KMS-11 (cell line): ENCODE measurements around the gene MCTP2.

Experiments
- H2AFZ ChIP-seq: fragments of 200-600 bp; sonication (generic); 2 replicates; pipeline ENCODE4 v1.6.1; 2016; ENCODE audit warnings: antibody characterized with exemption, mixed run types, low read depth
- H3K27ac ChIP-seq: fragments of 200-600 bp; sonication (generic); 2 replicates; pipeline ENCODE4 v1.6.1; 2016; ENCODE audit warnings: mild to moderate bottlenecking, mixed run types
- H3K27me3 ChIP-seq: fragments of 200-600 bp; sonication (generic); 2 replicates; pipeline ENCODE4 v1.6.1; 2017; ENCODE audit warnings: mild to moderate bottlenecking, low read depth, mixed run types, moderate library complexity; ENCODE audit not compliant: insufficient read depth
- H3K36me3 ChIP-seq: fragments of 200-600 bp; sonication (generic); 2 replicates; pipeline ENCODE4 v1.6.1; 2017; ENCODE audit warnings: mild to moderate bottlenecking, mixed run types; ENCODE audit not compliant: insufficient read depth
- H3K4me1 ChIP-seq: fragments of 200-600 bp; sonication (generic); 2 replicates; pipeline ENCODE4 v1.6.1; 2016; ENCODE audit warnings: mild to moderate bottlenecking, low read depth, mixed run types; ENCODE audit not compliant: poor library complexity, severe bottlenecking
- H3K4me2 ChIP-seq: fragments of 200-600 bp; sonication (generic); 2 replicates; pipeline ENCODE4 v1.7.0; 2016; ENCODE audit warnings: mild to moderate bottlenecking, mixed run types
- H3K4me3 ChIP-seq: fragments of 200-600 bp; sonication (generic); IDR thresholded peaks from 2 replicates; pipeline ENCODE4 v1.6.1; 2017; ENCODE audit warnings: low read depth, low read length, mixed read lengths; ENCODE audit not compliant: insufficient read depth
- H3K79me2 ChIP-seq: fragments of 200-600 bp; sonication (generic); 2 replicates; pipeline ENCODE4 v1.6.1; 2016; ENCODE audit warnings: low read depth, mixed run types; ENCODE audit not compliant: insufficient read depth
- H3K9ac ChIP-seq: fragments of 200-600 bp; sonication (generic); 2 replicates; pipeline ENCODE4 v1.6.1; 2016; ENCODE audit warnings: mild to moderate bottlenecking, mixed run types
- H4K20me1 ChIP-seq: fragments of 200-600 bp; sonication (generic); 2 replicates; pipeline ENCODE4 v1.6.1; 2016; ENCODE audit warnings: mild to moderate bottlenecking, mixed run types; ENCODE audit not compliant: insufficient read depth
- CTCF ChIP-seq: fragments of 200-600 bp; sonication (generic); conservative IDR thresholded peaks from 2 replicates; pipeline ENCODE4 v1.6.1; 2017; ENCODE audit warnings: low read depth, mild to moderate bottlenecking, antibody characterized with exemption, low read length, moderate library complexity, mixed read lengths

MCTP2 gene

DNA sequence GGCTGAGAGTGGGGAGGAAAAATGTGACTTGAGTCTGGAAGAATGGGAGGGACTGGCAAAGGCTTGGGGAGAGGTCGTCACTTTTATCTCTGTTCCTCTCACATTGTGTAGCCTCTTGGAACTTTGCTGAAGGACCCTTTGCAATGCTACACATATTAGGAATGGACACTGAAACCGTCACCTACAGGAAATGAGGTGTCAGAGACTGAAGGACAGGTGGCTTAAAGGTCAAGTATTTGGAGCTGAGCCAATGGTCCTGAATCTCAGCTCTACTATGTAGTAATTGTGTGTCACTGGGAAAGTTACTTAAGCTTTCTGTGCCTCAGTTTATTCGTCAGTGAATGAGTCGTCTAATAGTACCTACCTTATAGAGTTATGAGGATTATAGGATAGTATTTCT lies 14.7 kb downstream of the MCTP2 start:
- Histone ChIP-seq H3K4me2 (no peak overlapping the region), H3K79me2 (no peaks in the 10 kb centered on the region), H3K9ac (no peak overlapping the region), H4K20me1 (no peaks in the 10 kb centered on the region), H3K27me3 (no peaks in the 10 kb centered on the region), H3K4me1 (no peaks in the 10 kb centered on the region), H3K36me3 (no peaks in the 10 kb centered on the region), H3K4me3 (no peak overlapping the region), H3K27ac (no peak overlapping the region), H2AFZ (no peak overlapping the region)
- no peak for TF ChIP-seq CTCF

DNA sequence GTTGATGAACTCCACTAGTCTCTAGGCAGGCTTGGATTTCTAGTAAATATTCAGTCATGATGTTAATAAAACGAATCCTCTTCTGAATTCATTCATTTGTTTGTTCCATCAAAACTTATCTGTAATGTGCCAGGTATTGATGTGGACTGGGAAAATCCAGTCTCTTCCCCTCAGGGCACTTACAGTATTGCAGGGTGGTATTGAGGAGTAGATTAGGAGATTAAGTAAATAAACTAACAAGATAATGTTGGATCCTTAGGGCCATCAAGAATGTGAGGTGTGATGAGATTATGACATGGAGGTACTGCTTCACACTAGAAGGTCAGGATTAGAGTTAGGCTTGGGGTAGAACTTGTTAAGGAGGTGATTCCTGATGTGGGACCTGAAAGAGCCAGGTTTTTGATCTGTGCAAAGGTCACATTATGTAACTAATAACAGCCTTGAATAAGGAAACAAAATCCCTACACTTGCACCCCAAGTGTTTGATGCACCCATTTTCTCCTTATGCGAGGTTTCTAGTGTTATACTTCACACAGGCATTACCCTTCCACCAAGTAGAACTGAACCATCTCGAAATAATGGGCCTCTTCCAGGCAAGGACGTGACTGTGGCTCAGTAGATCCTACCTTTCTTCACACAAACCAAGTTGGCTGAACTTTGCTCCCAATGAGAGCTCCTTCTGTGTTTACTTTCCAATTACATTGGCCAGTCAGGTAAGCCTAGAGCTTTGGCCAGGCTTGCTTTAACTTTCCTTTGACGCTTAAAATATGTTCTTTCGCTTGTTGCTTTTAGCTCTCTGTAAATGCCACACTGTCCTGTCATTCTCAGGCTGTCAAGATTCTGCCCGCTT lies 16.7 kb downstream of the MCTP2 start:
- Histone ChIP-seq H3K27ac (no peak overlapping the region), H3K4me3 (no peak overlapping the region), H3K4me1 (no peaks in the 10 kb centered on the region), H3K79me2 (no peaks in the 10 kb centered on the region), H4K20me1 (no peaks in the 10 kb centered on the region), H3K36me3 (no peaks in the 10 kb centered on the region), H3K27me3 (no peaks in the 10 kb centered on the region), H3K4me2 (no peak overlapping the region), H3K9ac (no peak overlapping the region), H2AFZ (no peak overlapping the region)
- no peak for TF ChIP-seq CTCF

- Histone ChIP-seq H3K27ac (no peak overlapping the region), H2AFZ (no peak overlapping the region), H3K9ac (no peak overlapping the region), H3K36me3 (no peaks in the 10 kb centered on the region), H3K27me3 (no peaks in the 10 kb centered on the region), H4K20me1 (no peaks in the 10 kb centered on the region), H3K4me3 (no peak overlapping the region), H3K4me2 (no peak overlapping the region), H3K4me1 (no peaks in the 10 kb centered on the region), H3K79me2 (no peaks in the 10 kb centered on the region)
- no peak for TF ChIP-seq CTCF
These were observed 19.4 kb downstream of the MCTP2 start for GRCh38 chr15:94250801-94251200.

DNA sequence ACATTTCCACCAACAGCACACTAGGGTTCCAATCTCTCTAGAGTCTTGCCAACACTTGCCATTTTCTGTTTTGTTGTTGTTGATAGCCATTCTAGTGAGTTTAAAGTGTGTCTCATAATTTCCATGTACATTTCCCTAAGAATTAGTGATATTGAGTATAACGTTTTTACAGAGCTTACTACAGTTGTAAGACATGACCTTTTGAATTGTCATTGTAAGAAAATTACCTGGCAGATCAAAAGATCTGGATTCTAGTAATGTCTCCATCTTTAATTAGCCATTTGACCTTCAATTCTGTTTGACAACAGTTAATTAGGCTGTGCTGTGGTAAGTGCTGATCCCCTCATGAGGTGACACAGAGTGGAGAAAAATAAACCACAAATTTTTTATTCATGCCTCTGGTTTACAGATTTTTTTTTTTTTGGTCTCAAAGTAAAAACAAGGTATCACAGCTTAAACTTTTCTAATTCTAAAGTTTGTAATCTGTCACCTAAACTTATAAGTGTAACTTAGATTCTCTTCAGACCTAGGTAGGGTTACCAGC lies 20.9 kb downstream of the MCTP2 start:
- H3K27me3 ChIP-seq = no peaks in the 10 kb centered on the region
- no peak for TF ChIP-seq CTCF
- H3K36me3 ChIP-seq = no peaks in the 10 kb centered on the region
- H3K79me2 ChIP-seq = no peaks in the 10 kb centered on the region
- no peaks in the 10 kb centered on the region for H4K20me1 ChIP-seq
- H3K4me1 ChIP-seq = no peaks in the 10 kb centered on the region
- no peak overlapping the region for H2AFZ ChIP-seq
- no peak overlapping the region for H3K9ac ChIP-seq
- H3K4me2 ChIP-seq = no peak overlapping the region
- H3K4me3 ChIP-seq = no peak overlapping the region
- H3K27ac ChIP-seq = no peak overlapping the region
